ENCODE data around the gene CGN.

DNA sequence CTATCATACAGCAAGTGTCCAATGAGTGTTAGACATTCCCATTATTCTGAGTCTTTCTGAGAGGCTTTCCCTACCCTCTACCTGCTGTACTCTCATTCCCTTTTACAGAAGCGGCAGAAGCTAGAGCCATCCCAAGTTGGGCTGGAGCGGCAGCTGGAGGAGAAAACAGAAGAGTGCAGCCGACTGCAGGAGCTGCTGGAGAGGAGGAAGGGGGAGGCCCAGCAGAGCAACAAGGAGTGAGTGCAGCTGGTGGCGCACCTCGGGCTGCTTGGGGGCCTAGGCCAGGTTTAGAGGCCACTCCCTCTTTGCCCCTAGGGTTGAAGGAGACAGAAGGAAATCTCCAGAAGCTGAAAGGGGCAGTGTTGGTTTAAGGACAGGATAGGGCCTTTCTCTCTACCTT lies 12.1 kb downstream of the CGN start:
- TF ChIP-seq EP300 (IDR thresholded peaks at IDR 0.05) = no peak
- TF ChIP-seq, protein P1, sequence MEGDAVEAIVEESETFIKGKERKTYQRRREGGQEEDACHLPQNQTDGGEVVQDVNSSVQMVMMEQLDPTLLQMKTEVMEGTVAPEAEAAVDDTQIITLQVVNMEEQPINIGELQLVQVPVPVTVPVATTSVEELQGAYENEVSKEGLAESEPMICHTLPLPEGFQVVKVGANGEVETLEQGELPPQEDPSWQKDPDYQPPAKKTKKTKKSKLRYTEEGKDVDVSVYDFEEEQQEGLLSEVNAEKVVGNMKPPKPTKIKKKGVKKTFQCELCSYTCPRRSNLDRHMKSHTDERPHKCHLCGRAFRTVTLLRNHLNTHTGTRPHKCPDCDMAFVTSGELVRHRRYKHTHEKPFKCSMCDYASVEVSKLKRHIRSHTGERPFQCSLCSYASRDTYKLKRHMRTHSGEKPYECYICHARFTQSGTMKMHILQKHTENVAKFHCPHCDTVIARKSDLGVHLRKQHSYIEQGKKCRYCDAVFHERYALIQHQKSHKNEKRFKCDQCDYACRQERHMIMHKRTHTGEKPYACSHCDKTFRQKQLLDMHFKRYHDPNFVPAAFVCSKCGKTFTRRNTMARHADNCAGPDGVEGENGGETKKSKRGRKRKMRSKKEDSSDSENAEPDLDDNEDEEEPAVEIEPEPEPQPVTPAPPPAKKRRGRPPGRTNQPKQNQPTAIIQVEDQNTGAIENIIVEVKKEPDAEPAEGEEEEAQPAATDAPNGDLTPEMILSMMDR (IDR thresholded peaks at IDR 0.05) = no peak
- no peak for TF ChIP-seq POLR2A (IDR thresholded peaks at IDR 0.05)
- no peak for TF ChIP-seq POLR2AphosphoS5 (IDR thresholded peaks at IDR 0.05)

Data from suprapubic skin (tissue), 4 donors.